ENCODE measurements around the gene OLFML2A. TPM values are rescaled to one million over a fixed set of nuclear protein-coding genes. Genes with fewer than 3 reads are reported as not detected.

The OLFML2A gene
- total and polyA plus RNA-seq, 2 donors (not counting 1 experiment from before 2014, with no cell fraction given) = 0.76 to 0.88 TPM

DNA sequence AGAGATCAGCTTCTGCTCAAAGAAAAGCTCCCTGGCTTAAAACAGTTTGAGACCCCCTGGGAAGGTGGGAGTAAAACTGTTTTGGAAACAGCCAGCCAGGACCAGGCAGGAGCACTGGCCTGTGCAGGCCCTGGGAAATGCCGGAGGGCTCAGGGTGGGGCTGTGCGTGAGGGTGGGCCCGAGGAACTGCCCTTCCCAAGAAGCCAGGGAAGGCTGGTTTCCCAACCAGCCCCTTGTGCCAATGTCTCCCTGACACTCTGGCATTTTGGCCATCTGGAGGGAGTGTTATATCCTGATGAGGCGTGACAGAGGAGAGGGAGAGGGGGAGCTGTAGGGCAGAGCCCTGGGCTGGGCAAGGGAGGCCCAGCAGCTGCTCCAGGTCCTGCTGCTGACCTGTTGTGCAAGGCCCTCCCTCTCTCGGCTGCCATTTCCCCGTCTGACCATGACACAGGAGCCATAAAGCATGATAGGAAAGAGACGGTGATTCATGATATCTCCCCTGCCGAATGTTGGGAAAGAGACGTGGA lies 16.1 kb downstream of the OLFML2A start:
- Histone ChIP-seq H3K4me2 (replicated peaks; ENCODE audit: low read depth, low read length, poor library complexity, severe bottlenecking) (no peak overlapping the region), H3K27ac (ENCODE audit: low read length in 2 of 2) (no peak overlapping the region), H3K4me3 (ENCODE audit: control extremely low read depth in 1 of 5, extremely low read depth in 1 of 5, insufficient read depth in 1 of 5, low read depth in 2 of 5, low read length in 4 of 5) (no peak overlapping the region), H2AFZ (ENCODE audit: insufficient read depth, low read depth, low read length, poor library complexity, severe bottlenecking) (no peak overlapping the region), H3K79me2 (ENCODE audit: control insufficient read depth, insufficient read depth, low read length) (no peaks in the 10 kb centered on the region), H3K9ac (ENCODE audit: low read length) (no peak overlapping the region), H3K9me3 (ENCODE audit: control extremely low read depth in 1 of 3, control insufficient read depth in 2 of 3, insufficient read depth in 1 of 3, low read length in 2 of 3) (no peaks in the 10 kb centered on the region), H3K27me3 (replicated peaks in 1 of 4; ENCODE audit: control extremely low read depth in 1 of 4, control insufficient read depth in 3 of 4, insufficient read depth in 4 of 4, low read length in 3 of 4) (peaks cover 0 to 4% (median 1%) of the 10 kb centered on the region in 4 experiments), H4K20me1 (ENCODE audit: control insufficient read depth, insufficient read depth, low read length, poor library complexity, severe bottlenecking) (no peaks in the 10 kb centered on the region), H3K4me1 (ENCODE audit: control insufficient read depth in 2 of 2, insufficient read depth in 2 of 2, low read length in 2 of 2) (peaks cover 20 to 22% of the 10 kb centered on the region in 2 donors), H3K36me3 (replicated peaks in 1 of 2; ENCODE audit: control extremely low read depth in 1 of 2, control insufficient read depth in 1 of 2, extremely low read depth in 1 of 2, insufficient read depth in 2 of 2, low read length in 1 of 2) (no peaks in the 10 kb centered on the region)
- TF ChIP-seq EZH2 (IDR thresholded peaks at IDR 0.05; ENCODE audit: borderline replicate concordance, insufficient read depth, low read depth, low read length, poor library complexity, severe bottlenecking) = no peak
- TF ChIP-seq, protein P1, sequence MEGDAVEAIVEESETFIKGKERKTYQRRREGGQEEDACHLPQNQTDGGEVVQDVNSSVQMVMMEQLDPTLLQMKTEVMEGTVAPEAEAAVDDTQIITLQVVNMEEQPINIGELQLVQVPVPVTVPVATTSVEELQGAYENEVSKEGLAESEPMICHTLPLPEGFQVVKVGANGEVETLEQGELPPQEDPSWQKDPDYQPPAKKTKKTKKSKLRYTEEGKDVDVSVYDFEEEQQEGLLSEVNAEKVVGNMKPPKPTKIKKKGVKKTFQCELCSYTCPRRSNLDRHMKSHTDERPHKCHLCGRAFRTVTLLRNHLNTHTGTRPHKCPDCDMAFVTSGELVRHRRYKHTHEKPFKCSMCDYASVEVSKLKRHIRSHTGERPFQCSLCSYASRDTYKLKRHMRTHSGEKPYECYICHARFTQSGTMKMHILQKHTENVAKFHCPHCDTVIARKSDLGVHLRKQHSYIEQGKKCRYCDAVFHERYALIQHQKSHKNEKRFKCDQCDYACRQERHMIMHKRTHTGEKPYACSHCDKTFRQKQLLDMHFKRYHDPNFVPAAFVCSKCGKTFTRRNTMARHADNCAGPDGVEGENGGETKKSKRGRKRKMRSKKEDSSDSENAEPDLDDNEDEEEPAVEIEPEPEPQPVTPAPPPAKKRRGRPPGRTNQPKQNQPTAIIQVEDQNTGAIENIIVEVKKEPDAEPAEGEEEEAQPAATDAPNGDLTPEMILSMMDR (IDR thresholded peaks at IDR 0.05) = no peak
- ATAC-seq (ENCODE audit: low read depth) = no peak
- 96% methylated on average over 8 of the region's 9 CpGs for WGBS (ENCODE audit: insufficient coverage)
- POLR2A ChIA-PET = interaction anchor here (0.5 to 0.6 kb wide), 2 partner anchors 11 to 615 kb away, joined by 3 read pairs; no protein-coding TSS in a partner anchor
- Mint-ChIP-seq H3K27me3 (no peaks in the 10 kb centered on the region), H3K4me1 (peaks cover 16% of the 10 kb centered on the region), H3K27ac (no peak overlapping the region), H3K9me3 (ENCODE audit: insufficient read depth) (no peaks in the 10 kb centered on the region), H3K4me3 (no peak overlapping the region)
- CTCF ChIA-PET = interaction anchor here (0.8 kb wide), 1 partner anchor 18 kb away, joined by 3 read pairs; no protein-coding TSS in a partner anchor
- no peak for DNase-seq
- intact Hi-C loops (cut with micrococcal nuclease) = no loop called here

DNA sequence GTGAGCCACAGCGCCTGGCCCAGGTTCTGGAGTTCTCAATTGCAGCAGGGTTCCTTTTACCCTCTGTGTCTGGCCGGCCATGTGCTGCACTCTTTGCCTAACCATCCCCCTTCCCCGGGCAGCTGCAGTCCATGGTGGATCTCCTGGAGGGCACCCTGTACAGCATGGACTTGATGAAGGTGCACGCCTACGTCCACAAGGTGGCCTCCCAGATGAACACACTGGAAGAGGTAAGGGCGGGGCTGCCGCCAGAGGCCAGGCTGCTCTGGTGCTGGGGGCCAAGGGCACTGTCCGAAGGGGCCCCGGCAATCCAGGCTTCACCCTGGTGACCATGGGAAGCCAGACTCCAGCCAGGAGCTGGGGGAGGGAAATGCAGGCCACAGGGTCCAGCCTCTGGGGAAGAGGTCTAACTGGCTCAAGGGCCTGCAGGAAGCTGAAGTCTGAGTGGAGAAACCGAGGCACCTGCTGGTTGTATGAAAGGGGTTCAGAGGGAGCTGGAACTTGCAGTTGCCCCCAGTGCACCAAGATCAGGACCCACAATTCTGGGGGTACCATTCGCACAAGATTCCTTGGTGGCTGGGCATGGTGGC lies 18.1 kb downstream of the OLFML2A start:
- Histone ChIP-seq H3K27ac (ENCODE audit: low read length in 2 of 2) (no peak overlapping the region), H3K9me3 (ENCODE audit: control extremely low read depth in 1 of 3, control insufficient read depth in 2 of 3, insufficient read depth in 1 of 3, low read length in 2 of 3) (peaks cover 0 to 8% (median 0%) of the 10 kb centered on the region in 3 donors), H3K4me1 (ENCODE audit: control insufficient read depth in 2 of 2, insufficient read depth in 2 of 2, low read length in 2 of 2) (peaks cover 29 to 34% of the 10 kb centered on the region in 2 donors), H4K20me1 (ENCODE audit: control insufficient read depth, insufficient read depth, low read length, poor library complexity, severe bottlenecking) (no peaks in the 10 kb centered on the region), H3K79me2 (ENCODE audit: control insufficient read depth, insufficient read depth, low read length) (no peaks in the 10 kb centered on the region), H3K36me3 (replicated peaks in 1 of 2; ENCODE audit: control extremely low read depth in 1 of 2, control insufficient read depth in 1 of 2, extremely low read depth in 1 of 2, insufficient read depth in 2 of 2, low read length in 1 of 2) (no peaks in the 10 kb centered on the region), H3K4me3 (ENCODE audit: control extremely low read depth in 1 of 5, extremely low read depth in 1 of 5, insufficient read depth in 1 of 5, low read depth in 2 of 5, low read length in 4 of 5) (no peak overlapping the region), H3K4me2 (replicated peaks; ENCODE audit: low read depth, low read length, poor library complexity, severe bottlenecking) (no peak overlapping the region), H3K27me3 (replicated peaks in 1 of 4; ENCODE audit: control extremely low read depth in 1 of 4, control insufficient read depth in 3 of 4, insufficient read depth in 4 of 4, low read length in 3 of 4) (peaks cover 0 to 4% (median 1%) of the 10 kb centered on the region in 4 experiments), H2AFZ (ENCODE audit: insufficient read depth, low read depth, low read length, poor library complexity, severe bottlenecking) (no peak overlapping the region), H3K9ac (ENCODE audit: low read length) (no peak overlapping the region)
- Mint-ChIP-seq H3K27me3 (no peaks in the 10 kb centered on the region), H3K4me1 (peaks cover 20% of the 10 kb centered on the region), H3K4me3 (no peak overlapping the region), H3K9me3 (ENCODE audit: insufficient read depth) (no peaks in the 10 kb centered on the region), H3K27ac (no peak overlapping the region)
- no peak for TF ChIP-seq EZH2 (IDR thresholded peaks at IDR 0.05; ENCODE audit: borderline replicate concordance, insufficient read depth, low read depth, low read length, poor library complexity, severe bottlenecking)
- TF ChIP-seq, protein P1 (IDR thresholded peaks at IDR 0.05) = no peak
- ChIA-PET POLR2A (no interaction called here), CTCF (no interaction called here)
- ATAC-seq (ENCODE audit: low read depth) (no peak), DNase-seq (no peak)
- intact Hi-C loops (cut with micrococcal nuclease) = no loop called here
- 95% methylated on average over 11 of the region's 11 CpGs for WGBS (ENCODE audit: insufficient coverage)

Data from B cell (primary cell).